ENCODE data around the gene CHAF1A.

- no peak for TF ChIP-seq POLR2A (IDR thresholded peaks at IDR 0.05)
- no peak for TF ChIP-seq CTCF (IDR thresholded peaks at IDR 0.05)
Measured at GRCh38 chr19:4371247-4372164, 30.9 kb upstream of the CHAF1A start.

All from gastroesophageal sphincter (tissue), 3 donors.